Hepatocyte (in vitro differentiated cells): ENCODE results near the gene SLC16A2.

Experiments used
- CTCF ChIP-seq: fragments of 200-600 bp; sonication (generic); IDR thresholded peaks from 2 replicates; pipeline ENCODE4 v1.5.1; 2016; ENCODE audit warnings: antibody characterized with exemption, mild to moderate bottlenecking; ENCODE audit not compliant: poor library complexity
- EZH2 ChIP-seq: fragments of 200-600 bp; sonication (generic); IDR thresholded peaks from 2 replicates; pipeline ENCODE4 v1.6.1; 2016; ENCODE audit warnings: antibody characterized with exemption, mild to moderate bottlenecking, borderline replicate concordance
- EZH2phosphoT487 ChIP-seq: fragments of 200-600 bp; sonication (generic); IDR thresholded peaks from one replicate; pipeline ENCODE4 v1.6.1; 2018; ENCODE audit warnings: antibody characterized with exemption, mild to moderate bottlenecking, low read depth, moderate library complexity; ENCODE audit not compliant: unreplicated experiment, severe bottlenecking

GRCh38 chrX:74453178-74453577 is 31.9 kb downstream of the SLC16A2 start:
- no peak for TF ChIP-seq CTCF
- TF ChIP-seq EZH2 = no peak
- no peak for TF ChIP-seq EZH2phosphoT487
